ENCODE results near the gene REXO1. TPM values are rescaled to one million over a fixed set of nuclear protein-coding genes. Genes with fewer than 3 reads are reported as not detected.

REXO1 gene
- total and polyA plus RNA-seq, 2 of the 13 experiments (the other 11 are each of a cell fraction or from before 2014, with no cell fraction given): 5.0 to 11.2 TPM

GRCh38 chr19:1810439-1811160 lies 37.7 kb downstream of the REXO1 start:
- intact Hi-C loops (cut with micrococcal nuclease; ENCODE audit: unreplicated experiment): no loop called here
- ChIA-PET CTCF (ENCODE audit: low intra/inter-chr PET ratio, low total read pairs) (no interaction called here), POLR2A (no interaction called here)
- in situ Hi-C loops (cut with HindIII; ENCODE audit: extremely low pct_ligation_motif_present, low pct_unique_long_range_greater_than_20kb): no loop called here
- Histone ChIP-seq H3K4me1 (ENCODE audit: insufficient read depth, low read length) (peaks cover 18% of the 10 kb centered on the region), H3K9me3 (ENCODE audit: low read length) (no peaks in the 10 kb centered on the region), H3K27me3 (ENCODE audit: control insufficient read depth in 1 of 2, insufficient read depth in 2 of 2, low read length in 2 of 2) (no peaks in the 10 kb centered on the region; a peak in 1 of 5 replicates), H3K4me3 (replicated peaks in 1 of 3; ENCODE audit: insufficient read depth in 1 of 3, low read depth in 2 of 3, low read length in 3 of 3) (no peak overlapping the region; a peak in 1 of 6 replicates), H3K36me3 (replicated peaks in 1 of 2; ENCODE audit: control insufficient read depth in 1 of 2, insufficient read depth in 2 of 2, low read length in 2 of 2) (peaks cover 0 to 1% of the 10 kb centered on the region in 2 experiments; a peak in 1 of 5 replicates), H4K20me1 (ENCODE audit: insufficient read depth, low read length) (no peaks in the 10 kb centered on the region), H3K9ac (ENCODE audit: insufficient read depth, low read depth, low read length) (no peak overlapping the region), H2AFZ (ENCODE audit: low read length) (no peak overlapping the region), H3K27ac (ENCODE audit: extremely low read length, insufficient read depth, low read length) (no peak overlapping the region), H3K79me2 (ENCODE audit: insufficient read depth, low read length) (no peaks in the 10 kb centered on the region), H3K4me2 (ENCODE audit: low read depth, low read length) (no peak overlapping the region)
- no TSS peak for BruUV-seq (replicated peaks)
- TF ChIP-seq HNRNPL (IDR thresholded peaks at IDR 0.05; ENCODE audit: low read depth, low read length) (peak; percentile 46; the same call in 1 of the 2 replicates), SMARCE1 (IDR thresholded peaks at IDR 0.05; ENCODE audit: borderline replicate concordance) (no peak), ZNF691 (CRISPR knock-in tag; IDR thresholded peaks at IDR 0.05; ENCODE audit: borderline replicate concordance, low read depth) (no peak), ZNF292 (CRISPR knock-in tag; IDR thresholded peaks at IDR 0.05; ENCODE audit: borderline replicate concordance, low read depth) (no peak), NR2C2 (CRISPR knock-in tag; IDR thresholded peaks at IDR 0.05; ENCODE audit: borderline replicate concordance) (no peak), MLX (CRISPR knock-in tag; IDR thresholded peaks at IDR 0.05) (no peak)
- DNase-seq (ENCODE audit: low spot score) (no peak), ATAC-seq (no peak), FAIRE-seq (no peak)
- WGBS (ENCODE audit: low lambda C conversion rate): 82% methylated on average over 17 of the region's 19 CpGs

- Histone ChIP-seq H3K27ac (ENCODE audit: extremely low read length, insufficient read depth, low read length) (no peak overlapping the region), H3K36me3 (replicated peaks in 1 of 2; ENCODE audit: control insufficient read depth in 1 of 2, insufficient read depth in 2 of 2, low read length in 2 of 2) (no peaks in the 10 kb centered on the region), H3K4me2 (ENCODE audit: low read depth, low read length) (no peak overlapping the region), H3K4me1 (ENCODE audit: insufficient read depth, low read length) (peaks cover 18% of the 10 kb centered on the region), H3K4me3 (replicated peaks in 1 of 3; ENCODE audit: insufficient read depth in 1 of 3, low read depth in 2 of 3, low read length in 3 of 3) (no peak overlapping the region), H3K9me3 (ENCODE audit: low read length) (no peaks in the 10 kb centered on the region), H4K20me1 (ENCODE audit: insufficient read depth, low read length) (no peaks in the 10 kb centered on the region), H3K27me3 (ENCODE audit: control insufficient read depth in 1 of 2, insufficient read depth in 2 of 2, low read length in 2 of 2) (no peaks in the 10 kb centered on the region; a peak in 1 of 5 replicates), H3K79me2 (ENCODE audit: insufficient read depth, low read length) (no peaks in the 10 kb centered on the region), H2AFZ (ENCODE audit: low read length) (no peak overlapping the region), H3K9ac (ENCODE audit: insufficient read depth, low read depth, low read length) (no peak overlapping the region)
- CTCF ChIA-PET (ENCODE audit: low intra/inter-chr PET ratio, low total read pairs): no interaction called here
- POLR2A ChIA-PET: no interaction called here
- 85% methylated on average over 11 of the region's 18 CpGs for WGBS (ENCODE audit: low lambda C conversion rate)
- no TSS peak for BruUV-seq (replicated peaks)
- in situ Hi-C loops (cut with HindIII; ENCODE audit: extremely low pct_ligation_motif_present, low pct_unique_long_range_greater_than_20kb): no loop called here
- FAIRE-seq (no peak), ATAC-seq (no peak), DNase-seq (ENCODE audit: low spot score) (no peak)
- intact Hi-C loops (cut with micrococcal nuclease; ENCODE audit: unreplicated experiment): no loop called here
- no peak for TF ChIP-seq BRCA1 (CRISPR knock-in tag; IDR thresholded peaks at IDR 0.05)
- TF ChIP-seq ZNF276 (CRISPR knock-in tag; IDR thresholded peaks at IDR 0.05; ENCODE audit: low read depth): no peak
- no peak for TF ChIP-seq GATAD2A (CRISPR knock-in tag; IDR thresholded peaks at IDR 0.05)
- no peak for TF ChIP-seq JUNB (CRISPR knock-in tag; IDR thresholded peaks at IDR 0.05; ENCODE audit: borderline replicate concordance)
- no peak for TF ChIP-seq GPN1 (CRISPR knock-in tag; IDR thresholded peaks at IDR 0.05; ENCODE audit: borderline replicate concordance)
Measured at GRCh38 chr19:1809678-1810077, 38.6 kb downstream of the REXO1 start.

Measured in HepG2 (cell line).